Muscle layer of duodenum (tissue), 2 donors: Measurements from ENCODE around the gene FAR1.
"Not testable (repeated sequence)": the region's sequence is repeated elsewhere in the genome, so short reads cannot be mapped to it uniquely, and the experiment has no call there.

Source experiments
- H3K27ac ChIP-seq: one replicate; pipeline ENCODE4 v1.7.0; 2013; ENCODE audit warnings: mild to moderate bottlenecking, low read length
- H3K27me3 ChIP-seq: one replicate; pipeline ENCODE4 v1.7.0; 2013; ENCODE audit warnings: low read depth, mild to moderate bottlenecking, control low read depth, low read length
- H3K36me3 ChIP-seq, 2 donors: one replicate each; pipeline ENCODE4 v1.7.0; 2013; ENCODE audit warnings: low read length in 2 of 2, control low read depth in 1 of 2, mild to moderate bottlenecking in 1 of 2; ENCODE audit not compliant: insufficient read depth in 2 of 2, control insufficient read depth in 1 of 2
- H3K4me1 ChIP-seq, 2 donors: one replicate each; pipeline ENCODE4 v1.7.0; 2013; ENCODE audit warnings: low read length in 2 of 2, mild to moderate bottlenecking in 2 of 2, control low read depth in 1 of 2, moderate library complexity in 1 of 2; ENCODE audit not compliant: insufficient read depth in 2 of 2, control insufficient read depth in 1 of 2
- H3K4me3 ChIP-seq, 2 donors: one replicate each; pipeline ENCODE4 v1.7.0; 2013; ENCODE audit warnings: low read length in 2 of 2, low read depth in 1 of 2, mild to moderate bottlenecking in 1 of 2
- H3K9me3 ChIP-seq, 2 donors: one replicate each; pipeline ENCODE4 v1.7.0; 2013; ENCODE audit warnings: low read length in 2 of 2, control low read depth in 1 of 2, mild to moderate bottlenecking in 1 of 2; ENCODE audit not compliant: control insufficient read depth in 1 of 2
- donor health status: healthy.

Gene FAR1

GRCh38 chr11:13647391-13647790 is 21.1 kb upstream of the FAR1 start:
- no peak overlapping the region for H3K27ac ChIP-seq
- H3K4me3 ChIP-seq = no peak overlapping the region
- H3K4me1 ChIP-seq = no peaks in the 10 kb centered on the region
- H3K27me3 ChIP-seq = no peaks in the 10 kb centered on the region
- no peaks in the 10 kb centered on the region for H3K36me3 ChIP-seq
- no peaks in the 10 kb centered on the region for H3K9me3 ChIP-seq

- Histone ChIP-seq H3K4me3 (no peak overlapping the region), H3K4me1 (no peaks in the 10 kb centered on the region), H3K27me3 (no peaks in the 10 kb centered on the region), H3K9me3 (no peaks in the 10 kb centered on the region), H3K36me3 (no peaks in the 10 kb centered on the region), H3K27ac (no peak overlapping the region)
These were observed 18.8 kb upstream of the FAR1 start for GRCh38 chr11:13649619-13650018.

- not testable (repeated sequence) for H3K4me3 ChIP-seq, H3K4me1 ChIP-seq, H3K9me3 ChIP-seq, H3K36me3 ChIP-seq, H3K27me3 ChIP-seq, H3K27ac ChIP-seq
These were observed 17.0 kb upstream of the FAR1 start for GRCh38 chr11:13651515-13651914.

GRCh38 chr11:13661074-13661623 is 7.3 kb upstream of the FAR1 start:
- Histone ChIP-seq H3K27me3 (no peaks in the 10 kb centered on the region), H3K27ac (no peak overlapping the region), H3K4me3 (no peak overlapping the region), H3K4me1 (no peaks in the 10 kb centered on the region), H3K36me3 (no peaks in the 10 kb centered on the region), H3K9me3 (peaks cover 0 to 18% of the 10 kb centered on the region in 2 donors)

- H3K9me3 ChIP-seq = peaks cover 0 to 16% of the 10 kb centered on the region in 2 donors
- H3K36me3 ChIP-seq = no peaks in the 10 kb centered on the region
- peaks cover 0 to 6% of the 10 kb centered on the region in 2 donors for H3K4me1 ChIP-seq
- H3K27me3 ChIP-seq = no peaks in the 10 kb centered on the region
- no peak overlapping the region for H3K4me3 ChIP-seq
- H3K27ac ChIP-seq = no peak overlapping the region
These were observed 4.8 kb upstream of the FAR1 start for GRCh38 chr11:13663631-13664071.

GRCh38 chr11:13664351-13664750 is 4.1 kb upstream of the FAR1 start:
- peaks cover 0 to 10% of the 10 kb centered on the region in 2 donors for H3K9me3 ChIP-seq
- no peak overlapping the region for H3K4me3 ChIP-seq
- H3K27me3 ChIP-seq = no peaks in the 10 kb centered on the region
- no peaks in the 10 kb centered on the region for H3K36me3 ChIP-seq
- H3K4me1 ChIP-seq = peaks cover 0 to 8% of the 10 kb centered on the region in 2 donors
- H3K27ac ChIP-seq = no peak overlapping the region

GRCh38 chr11:13666708-13667107 is 1.8 kb upstream of the FAR1 start:
- no peak overlapping the region for H3K27ac ChIP-seq
- H3K9me3 ChIP-seq = no peaks in the 10 kb centered on the region
- no peak overlapping the region for H3K4me3 ChIP-seq
- H3K4me1 ChIP-seq = peaks cover 10 to 23% of the 10 kb centered on the region in 2 donors
- H3K36me3 ChIP-seq = no peaks in the 10 kb centered on the region
- H3K27me3 ChIP-seq = no peaks in the 10 kb centered on the region

- peak overlapping the region; percentile 81 to 84 for H3K4me3 ChIP-seq
- H3K27me3 ChIP-seq = no peaks in the 10 kb centered on the region
- peaks cover 10 to 23% of the 10 kb centered on the region in 2 donors for H3K4me1 ChIP-seq
- no peaks in the 10 kb centered on the region for H3K36me3 ChIP-seq
- no peaks in the 10 kb centered on the region for H3K9me3 ChIP-seq
- no peak overlapping the region for H3K27ac ChIP-seq
These were observed 1.2 kb upstream of the FAR1 start for GRCh38 chr11:13667245-13667644.

- H3K9me3 ChIP-seq = no peaks in the 10 kb centered on the region
- H3K27me3 ChIP-seq = no peaks in the 10 kb centered on the region
- H3K4me3 ChIP-seq = peak overlapping the region; percentile 81 to 84
- no peak overlapping the region for H3K27ac ChIP-seq
- H3K36me3 ChIP-seq = no peaks in the 10 kb centered on the region
- H3K4me1 ChIP-seq = peaks cover 10 to 23% of the 10 kb centered on the region in 2 donors
These were observed 720 bp upstream of the FAR1 start for GRCh38 chr11:13667795-13668101.

GRCh38 chr11:13668957-13669521 is 571 bp downstream of the FAR1 start:
- Histone ChIP-seq H3K27ac (peak overlapping the region; percentile 74), H3K36me3 (no peaks in the 10 kb centered on the region), H3K4me3 (peak overlapping the region; percentile 84 to 85), H3K4me1 (peaks cover 10 to 23% of the 10 kb centered on the region in 2 donors), H3K27me3 (no peaks in the 10 kb centered on the region), H3K9me3 (no peaks in the 10 kb centered on the region)

GRCh38 chr11:13669544-13670488 is 1.3 kb downstream of the FAR1 start:
- Histone ChIP-seq H3K9me3 (no peaks in the 10 kb centered on the region), H3K4me1 (peaks cover 10 to 23% of the 10 kb centered on the region in 2 donors), H3K36me3 (no peaks in the 10 kb centered on the region), H3K27ac (peak overlapping the region; percentile 74), H3K27me3 (no peaks in the 10 kb centered on the region), H3K4me3 (peak overlapping the region; percentile 84 to 85)
